Stomach (tissue), 9 donors: ENCODE results near the gene OSMR. TPM values are rescaled to one million over a fixed set of nuclear protein-coding genes. Genes with fewer than 3 reads are reported as not detected.
A peak's percentile ranks its signal among the peaks of the same experiment; 100 is the strongest.
"Not testable (repeated sequence)": the region's sequence is repeated elsewhere in the genome, so short reads cannot be mapped to it uniquely, and the experiment has no call there.

ENCODE experiments used
- DNase-seq, 2 donors: peaks; one replicate each; pipeline versions ENCODE4 v3.0.0 to v3.0.0-alpha.2; 2013 to 2019
- H3K27ac ChIP-seq, 5 donors: fragments of 200-600 bp in 4 of 5; sonication (generic) in 4 of 5; one replicate each; pipeline ENCODE4 v1.5.1; 2013 to 2019; ENCODE audit warnings: mild to moderate bottlenecking in 1 of 5, moderate library complexity in 1 of 5
- H3K27me3 ChIP-seq, 3 donors: fragments of 200-600 bp; sonication (generic); one replicate each; pipeline ENCODE4 v1.5.1; 2017 to 2019; ENCODE audit warnings: mixed run types in 1 of 3
- H3K36me3 ChIP-seq, 4 donors: fragments of 200-600 bp; sonication (generic); 1 replicate in 3 of 4; 2 replicates in 1 of 4; pipeline ENCODE4 v1.5.1; 2016 to 2019
- H3K4me1 ChIP-seq, 4 donors: fragments of 200-600 bp; sonication (generic); one replicate each; pipeline ENCODE4 v1.5.1; 2016 to 2019
- H3K4me3 ChIP-seq, 4 donors: fragments of 200-600 bp; sonication (generic) in 3 of 4; one replicate each; pipeline ENCODE4 v1.5.1; 2016 to 2019; ENCODE audit warnings: mild to moderate bottlenecking in 1 of 4
- H3K9me3 ChIP-seq, 4 donors: fragments of 200-600 bp; sonication (generic); one replicate each; pipeline ENCODE4 v1.5.1; 2016 to 2019
- CTCF ChIP-seq, 7 experiments: fragments of 450-650 bp in 4 of 7; fragments of 200-600 bp in 3 of 7; sonication (generic) in 3 of 7; IDR thresholded peaks; one replicate each; pipeline ENCODE4 v1.5.1; 2016 to 2019; ENCODE audit warnings: antibody characterized with exemption in 7 of 7, control low read depth in 2 of 7, mild to moderate bottlenecking in 1 of 7
- EP300 ChIP-seq: sonication (generic); formaldehyde crosslinking; IDR thresholded peaks from one replicate; pipeline ENCODE4 v1.6.1; 2017; ENCODE audit warnings: antibody characterized with exemption
- POLR2A ChIP-seq, 4 donors: fragments of 450-650 bp; IDR thresholded peaks; one replicate each; pipeline ENCODE4 v1.6.1; 2016; ENCODE audit warnings: antibody characterized with exemption in 4 of 4, control low read depth in 2 of 4, mild to moderate bottlenecking in 1 of 4, moderate library complexity in 1 of 4
- POLR2AphosphoS5 ChIP-seq, 3 donors: sonication (generic); formaldehyde crosslinking; IDR thresholded peaks; one replicate each; pipeline ENCODE4 v1.6.1; 2016; ENCODE audit warnings: antibody characterized with exemption in 3 of 3
- WGBS, 5 donors: extraction: QIAGEN DNeasy Blood & Tissue Kit in 3 of 5; methylation state at CpG; one replicate each; pipeline versions ENCODE4 v1.1.5 to v1.1.7; 2013 to 2018; 5-methylcytosine and 5-hydroxymethylcytosine counted together
- intact Hi-C: fragments of 100-400 bp; cut with DNase I; formaldehyde crosslinking; loops from one replicate; pipeline ENCODE4 v1.15.1; 2023; ENCODE audit warnings: low total_unique reads
- polyA plus RNA-seq, 3 donors: library from polyadenylated mRNA; stranded (reverse); fragments of 200-250 nt; gene quantifications; one replicate each; pipeline ENCODE4 v1.2.3, GENCODE V29; 2013
- total RNA-seq, 5 donors: library from RNA; depleted of rRNA; stranded (reverse); fragments of >200 nt; gene quantifications; one replicate each; pipeline versions ENCODE4 v1.1.0 to v1.2.3, GENCODE V29; 2014 to 2016
- donor health status: healthy with polysubstance abuse.
- donor health status: Bipolar disorder and iron deficiency.
- donor health status: healthy.

OSMR gene
- total and polyA plus RNA-seq, 8 donors: 2.7 to 50.3 (median 11.9) TPM

GRCh38 chr5:38848637-38849036 is 2.8 kb downstream of the OSMR start:
- DNase-seq: no peak
- Histone ChIP-seq H3K4me3 (peak overlapping the region in 2 of 4 donors; percentile 49 to 71), H3K9me3 (peaks cover 0 to 7% (median 0%) of the 10 kb centered on the region in 4 donors), H3K27ac (peak overlapping the region in 1 of 5 donors; percentile 96), H3K4me1 (peaks cover 13 to 55% (median 33%) of the 10 kb centered on the region in 4 donors), H3K36me3 (peaks cover 0 to 9% (median 3%) of the 10 kb centered on the region in 4 donors), H3K27me3 (peaks cover 0 to 22% (median 5%) of the 10 kb centered on the region in 3 donors)
- no peak for TF ChIP-seq EP300
- TF ChIP-seq CTCF (IDR thresholded peaks at IDR 0.05): no peak
- TF ChIP-seq POLR2A (IDR thresholded peaks at IDR 0.05): no peak
- no peak for TF ChIP-seq POLR2AphosphoS5 (IDR thresholded peaks at IDR 0.05)
- intact Hi-C loops: no loop called here
- 38 to 89% (median 85%) methylated on average over 2 of the region's 2 CpGs for WGBS, 5 donors

GRCh38 chr5:38851640-38852039 is 5.8 kb downstream of the OSMR start:
- H3K27ac ChIP-seq, H3K9me3 ChIP-seq, H3K4me3 ChIP-seq, DNase-seq, H3K27me3 ChIP-seq, intact Hi-C loops, H3K36me3 ChIP-seq: not testable (repeated sequence)
- WGBS, 5 donors: 81 to 87% (median 85%) methylated on average over 5 of the region's 5 CpGs
- H3K4me1 ChIP-seq: peaks cover 7 to 65% (median 28%) of the 10 kb centered on the region in 4 donors

GRCh38 chr5:38853753-38854470 is 8.1 kb downstream of the OSMR start:
- intact Hi-C loops: no loop called here
- TF ChIP-seq POLR2AphosphoS5 (IDR thresholded peaks at IDR 0.05): peak in 1 of 3 donors; percentile 63
- no peak for TF ChIP-seq EP300
- no peak for TF ChIP-seq CTCF (IDR thresholded peaks at IDR 0.05)
- TF ChIP-seq POLR2A (IDR thresholded peaks at IDR 0.05): no peak
- H3K27ac ChIP-seq: peak overlapping the region in 1 of 5 donors; percentile 33
- peaks cover 0 to 7% (median 0%) of the 10 kb centered on the region in 4 donors for H3K9me3 ChIP-seq
- DNase-seq: peak in 1 of 2 donors; percentile 45
- 53 to 74% (median 63%) methylated on average over 6 of the region's 6 CpGs for WGBS, 5 donors
- no peaks in the 10 kb centered on the region for H3K27me3 ChIP-seq
- H3K4me1 ChIP-seq: peaks cover 4 to 42% (median 17%) of the 10 kb centered on the region in 4 donors
- H3K4me3 ChIP-seq: no peak overlapping the region
- H3K36me3 ChIP-seq: peaks cover 0 to 15% (median 3%) of the 10 kb centered on the region in 4 donors

DNA sequence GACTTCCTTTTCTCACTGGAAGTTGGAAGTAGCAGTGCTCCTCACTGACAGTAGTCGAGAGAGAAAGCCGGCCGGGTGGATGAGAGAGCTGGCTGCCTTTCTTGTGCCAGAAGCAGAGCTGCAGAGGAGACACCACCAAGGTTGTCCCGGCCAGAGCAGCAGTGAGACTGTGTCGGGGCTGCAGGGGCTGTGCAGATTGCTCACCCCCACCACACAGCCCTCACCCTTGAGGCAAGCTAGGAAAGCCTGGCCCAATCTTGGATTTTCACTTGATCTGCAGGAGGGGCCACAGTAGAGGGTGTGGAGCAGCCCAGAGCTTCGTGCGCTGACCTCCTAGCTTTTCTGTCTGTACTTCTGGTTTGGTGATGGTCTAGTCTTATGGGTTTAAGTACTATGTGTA is 9.1 kb downstream of the OSMR start:
- intact Hi-C loops: no loop called here
- WGBS, 5 donors: 86 to 91% (median 88%) methylated on average over 7 of the region's 7 CpGs
- Histone ChIP-seq H3K4me3 (no peak overlapping the region), H3K36me3 (peaks cover 0 to 15% (median 3%) of the 10 kb centered on the region in 4 donors), H3K4me1 (peaks cover 4 to 34% (median 12%) of the 10 kb centered on the region in 4 donors), H3K27ac (no peak overlapping the region), H3K27me3 (no peaks in the 10 kb centered on the region), H3K9me3 (peaks cover 0 to 7% (median 0%) of the 10 kb centered on the region in 4 donors)
- TF ChIP-seq CTCF (IDR thresholded peaks at IDR 0.05): no peak
- TF ChIP-seq POLR2AphosphoS5 (IDR thresholded peaks at IDR 0.05): no peak
- no peak for TF ChIP-seq EP300
- no peak for TF ChIP-seq POLR2A (IDR thresholded peaks at IDR 0.05)
- no peak for DNase-seq

DNA sequence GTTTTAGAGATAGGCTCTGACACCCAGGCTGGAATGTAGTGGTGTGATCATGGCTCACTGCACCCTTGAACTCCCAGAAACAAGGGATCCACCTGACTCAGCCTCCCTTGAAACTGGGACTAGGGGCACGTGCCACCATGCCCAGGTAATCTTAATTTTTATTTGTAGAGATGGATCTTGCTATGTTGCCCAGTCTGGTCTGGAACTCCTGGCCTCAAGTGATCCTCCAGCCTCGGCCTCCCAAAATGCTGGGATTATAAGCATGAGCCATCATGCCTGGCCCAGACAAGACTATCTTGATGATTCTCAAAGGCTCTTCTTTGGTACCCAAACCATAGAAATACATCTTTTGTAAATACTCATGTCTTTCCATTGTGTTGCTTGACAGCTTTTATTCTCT is 10.8 kb downstream of the OSMR start:
- H3K27ac ChIP-seq: no peak overlapping the region
- intact Hi-C loops: no loop called here
- H3K4me1 ChIP-seq: peaks cover 0 to 28% (median 7%) of the 10 kb centered on the region in 4 donors
- DNase-seq: no peak
- TF ChIP-seq EP300: no peak
- no peak for TF ChIP-seq POLR2A (IDR thresholded peaks at IDR 0.05)
- no peak for TF ChIP-seq POLR2AphosphoS5 (IDR thresholded peaks at IDR 0.05)
- TF ChIP-seq CTCF (IDR thresholded peaks at IDR 0.05): no peak
- H3K4me3 ChIP-seq: no peak overlapping the region
- peaks cover 0 to 2% (median 0%) of the 10 kb centered on the region in 4 donors for H3K9me3 ChIP-seq
- 84 to 97% (median 87%) methylated on average over 2 of the region's 2 CpGs for WGBS, 5 donors
- H3K36me3 ChIP-seq: peaks cover 0 to 9% (median under 1%) of the 10 kb centered on the region in 4 donors
- no peaks in the 10 kb centered on the region for H3K27me3 ChIP-seq
